MCF 10A (cell line): ENCODE results near the gene GALNT13. TPM values are rescaled to one million over a fixed set of nuclear protein-coding genes. Genes with fewer than 3 reads are reported as not detected.

Experiments
- BruUV-seq: library from RNA; stranded (reverse); fragments of 400-500 nt; replicated peaks from 2 replicates; lab custom pipeline; 2021; lab: Mats Ljungman, UMichigan
- CTCF ChIA-PET: fragments of 300-600 bp; sonication (Branson Sonifier 250); formaldehyde crosslinking; extraction: SDS; loops from one replicate; lab custom pipeline; 2021; ENCODE audit warnings: antibody characterized with exemption, inconsistent platforms; lab: Yijun Ruan, JAX
- POLR2A ChIA-PET: fragments of 300-600, 350-650 bp; sonication (Branson Sonifier 250); formaldehyde crosslinking; extraction: SDS; loops from one replicate; lab custom pipeline; 2020; ENCODE audit warnings: antibody characterized with exemption, inconsistent platforms; lab: Yijun Ruan, JAX
- DNase-seq: peaks from one replicate; pipeline ENCODE4 v3.0.0-alpha.2; 2018; ENCODE audit not compliant: unreplicated experiment
- H3K27ac Mint-ChIP-seq: one replicate; pipeline ENCODE4 v1.8.0; 2022; ENCODE audit warnings: mild to moderate bottlenecking, low read depth, mixed read lengths; ENCODE audit not compliant: unreplicated experiment
- H3K27me3 Mint-ChIP-seq: one replicate; pipeline ENCODE4 v1.8.0; 2022; ENCODE audit warnings: mixed read lengths; ENCODE audit not compliant: insufficient read depth, unreplicated experiment
- H3K36me3 Mint-ChIP-seq: one replicate; pipeline ENCODE4 v1.8.0; 2022; ENCODE audit warnings: mild to moderate bottlenecking, moderate library complexity, mixed read lengths; ENCODE audit not compliant: insufficient read depth, unreplicated experiment
- H3K4me1 Mint-ChIP-seq: one replicate; pipeline ENCODE4 v1.8.0; 2022; ENCODE audit warnings: mixed read lengths; ENCODE audit not compliant: insufficient read depth, unreplicated experiment
- H3K4me3 Mint-ChIP-seq: one replicate; pipeline ENCODE4 v1.8.0; 2022; ENCODE audit warnings: mild to moderate bottlenecking, moderate library complexity, mixed read lengths; ENCODE audit not compliant: unreplicated experiment
- H3K9me3 Mint-ChIP-seq: one replicate; pipeline ENCODE4 v1.8.0; 2022; ENCODE audit warnings: mixed read lengths; ENCODE audit not compliant: unreplicated experiment
- intact Hi-C: fragments of 100-400 bp; cut with micrococcal nuclease; formaldehyde crosslinking; loops from 2 replicates; pipeline ENCODE4 v1.14.1; 2022
- total RNA-seq: library from RNA; stranded (reverse); gene quantifications from 2 replicates; pipeline ENCODE4 v1.2.3, GENCODE V29; 2022
- TF ChIP-seq, protein P1 (sequence below): fragments of 200-600 bp; IDR thresholded peaks from one replicate; pipeline ENCODE4 v1.8.0; 2022; ENCODE audit warnings: antibody characterized with exemption, mild to moderate bottlenecking; ENCODE audit not compliant: unreplicated experiment

The GALNT13 gene
- total RNA-seq, 1 experiment from 2014 or later, result 0.54 TPM

DNA sequence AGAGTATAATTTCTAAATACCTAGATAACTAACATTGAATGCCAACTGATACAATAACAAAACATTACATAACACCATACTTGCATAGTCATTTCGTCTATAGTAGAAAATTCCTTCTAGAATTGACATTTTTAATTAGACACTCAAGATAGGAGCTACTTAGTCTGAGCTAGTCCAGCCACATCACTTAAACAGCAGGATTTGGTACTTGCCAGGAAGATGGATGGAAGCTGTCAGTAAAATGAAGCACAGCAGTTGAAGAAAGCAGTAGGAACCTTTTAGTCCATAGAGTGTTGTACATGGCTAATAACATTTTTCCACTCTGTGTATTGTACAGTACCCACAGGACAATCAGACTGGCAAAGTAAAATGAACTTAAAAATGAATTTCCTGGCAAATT lies 372.0 kb downstream of the GALNT13 start:
- POLR2A ChIA-PET, result no interaction called here
- intact Hi-C loops, result no loop called here
- BruUV-seq, result no TSS peak
- DNase-seq, result no peak
- H3K36me3 Mint-ChIP-seq, result no peaks in the 10 kb centered on the region
- H3K4me3 Mint-ChIP-seq, result no peak overlapping the region
- no peaks in the 10 kb centered on the region for H3K9me3 Mint-ChIP-seq
- H3K27me3 Mint-ChIP-seq, result peaks cover 14% of the 10 kb centered on the region
- H3K27ac Mint-ChIP-seq, result no peak overlapping the region
- no peaks in the 10 kb centered on the region for H3K4me1 Mint-ChIP-seq
- CTCF ChIA-PET, result no interaction called here
- TF ChIP-seq, protein P1, sequence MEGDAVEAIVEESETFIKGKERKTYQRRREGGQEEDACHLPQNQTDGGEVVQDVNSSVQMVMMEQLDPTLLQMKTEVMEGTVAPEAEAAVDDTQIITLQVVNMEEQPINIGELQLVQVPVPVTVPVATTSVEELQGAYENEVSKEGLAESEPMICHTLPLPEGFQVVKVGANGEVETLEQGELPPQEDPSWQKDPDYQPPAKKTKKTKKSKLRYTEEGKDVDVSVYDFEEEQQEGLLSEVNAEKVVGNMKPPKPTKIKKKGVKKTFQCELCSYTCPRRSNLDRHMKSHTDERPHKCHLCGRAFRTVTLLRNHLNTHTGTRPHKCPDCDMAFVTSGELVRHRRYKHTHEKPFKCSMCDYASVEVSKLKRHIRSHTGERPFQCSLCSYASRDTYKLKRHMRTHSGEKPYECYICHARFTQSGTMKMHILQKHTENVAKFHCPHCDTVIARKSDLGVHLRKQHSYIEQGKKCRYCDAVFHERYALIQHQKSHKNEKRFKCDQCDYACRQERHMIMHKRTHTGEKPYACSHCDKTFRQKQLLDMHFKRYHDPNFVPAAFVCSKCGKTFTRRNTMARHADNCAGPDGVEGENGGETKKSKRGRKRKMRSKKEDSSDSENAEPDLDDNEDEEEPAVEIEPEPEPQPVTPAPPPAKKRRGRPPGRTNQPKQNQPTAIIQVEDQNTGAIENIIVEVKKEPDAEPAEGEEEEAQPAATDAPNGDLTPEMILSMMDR, result no peak

DNA sequence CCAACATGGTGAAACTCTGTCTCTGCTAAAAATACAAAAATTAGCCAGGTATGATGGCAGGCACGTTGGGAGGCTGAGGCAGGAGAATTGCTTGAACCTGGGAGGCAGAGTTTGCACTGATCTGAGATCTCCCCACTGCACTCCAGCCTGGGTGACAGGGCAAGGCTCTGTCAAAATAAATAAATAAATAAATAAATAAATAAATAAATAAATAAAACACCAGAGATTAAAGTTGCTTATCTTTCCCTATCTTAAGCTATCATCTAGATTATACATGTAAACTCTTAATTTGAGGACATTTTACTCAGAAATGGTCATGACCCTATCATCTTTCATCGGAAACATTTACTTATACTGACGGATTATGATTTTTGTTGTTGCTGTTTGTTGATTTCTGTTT lies 373.2 kb downstream of the GALNT13 start:
- TF ChIP-seq, protein P1, result no peak
- no TSS peak for BruUV-seq
- Mint-ChIP-seq H3K27me3 (peaks cover 14% of the 10 kb centered on the region), H3K27ac (no peak overlapping the region), H3K9me3 (no peaks in the 10 kb centered on the region), H3K4me1 (no peaks in the 10 kb centered on the region), H3K4me3 (no peak overlapping the region), H3K36me3 (no peaks in the 10 kb centered on the region)
- intact Hi-C loops, result no loop called here
- ChIA-PET CTCF (no interaction called here), POLR2A (no interaction called here)
- no peak for DNase-seq

DNA sequence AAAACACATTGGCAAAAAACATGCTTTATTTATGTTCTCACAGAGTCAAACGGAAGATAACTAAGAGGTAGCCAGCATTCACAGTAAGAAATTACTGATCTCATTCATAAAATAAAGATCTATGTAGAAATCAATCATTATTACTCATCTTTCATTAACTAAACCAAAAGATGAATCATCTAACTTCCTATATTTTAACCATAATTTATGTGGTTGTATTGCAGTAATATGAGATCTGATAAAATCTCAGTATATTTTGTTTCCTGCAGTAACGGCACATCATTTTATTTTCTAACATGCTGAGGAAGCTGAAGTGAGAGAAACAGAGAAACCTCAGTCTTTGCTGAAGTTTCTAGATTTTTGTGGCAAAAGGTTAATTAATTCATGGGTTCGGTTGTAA lies 375.8 kb downstream of the GALNT13 start:
- CTCF ChIA-PET, result interaction anchor here (0.6 kb wide), 1 partner anchor 1123 kb away, joined by 3 read pairs; no protein-coding TSS in a partner anchor
- no peak for DNase-seq
- Mint-ChIP-seq H3K27ac (no peak overlapping the region), H3K4me1 (no peaks in the 10 kb centered on the region), H3K27me3 (peaks cover 14% of the 10 kb centered on the region), H3K9me3 (no peaks in the 10 kb centered on the region), H3K4me3 (no peak overlapping the region), H3K36me3 (no peaks in the 10 kb centered on the region)
- TF ChIP-seq, protein P1, result no peak
- BruUV-seq, result no TSS peak
- POLR2A ChIA-PET, result no interaction called here
- intact Hi-C loops, result no loop called here

DNA sequence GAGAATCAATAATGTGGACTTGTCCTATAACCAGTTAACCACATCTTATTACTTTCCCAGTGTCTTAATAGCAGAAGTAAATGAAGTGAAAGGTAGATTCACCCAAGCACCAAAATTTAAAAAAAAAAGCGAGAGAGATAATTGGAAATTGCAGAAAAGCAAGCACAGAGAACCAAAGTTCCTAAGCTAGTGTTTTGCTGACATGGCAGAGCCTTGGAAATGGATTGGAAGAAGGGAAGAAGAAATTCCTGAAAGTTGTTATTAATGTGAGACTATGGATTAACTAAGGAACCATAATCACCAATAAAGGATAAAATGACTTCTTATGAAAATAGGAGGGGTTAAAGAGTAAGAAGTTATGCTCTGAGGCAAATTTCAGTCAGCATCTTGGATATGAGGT lies 384.4 kb downstream of the GALNT13 start:
- CTCF ChIA-PET, result no interaction called here
- no peaks in the 10 kb centered on the region for H3K4me1 Mint-ChIP-seq
- TF ChIP-seq, protein P1, result no peak
- no peaks in the 10 kb centered on the region for H3K36me3 Mint-ChIP-seq
- no peak for DNase-seq
- no peak overlapping the region for H3K4me3 Mint-ChIP-seq
- POLR2A ChIA-PET, result no interaction called here
- peaks cover 35% of the 10 kb centered on the region for H3K27me3 Mint-ChIP-seq
- no peaks in the 10 kb centered on the region for H3K9me3 Mint-ChIP-seq
- no TSS peak for BruUV-seq
- intact Hi-C loops, result no loop called here
- H3K27ac Mint-ChIP-seq, result no peak overlapping the region
